Right cardiac atrium (tissue), 5 donors: Measurements from ENCODE around the gene FNIP1. TPM values are rescaled to one million over a fixed set of nuclear protein-coding genes. Genes with fewer than 3 reads are reported as not detected.
"Not testable (repeated sequence)": the region's sequence is repeated elsewhere in the genome, so short reads cannot be mapped to it uniquely, and the experiment has no call there.

ENCODE experiments used
- ATAC-seq, 2 donors: fragments of 200-7000 bp; cut with Tn5 transposase; one replicate each; pipeline versions ENCODE4 v1.8.0 to v1.9.1; 2020; ENCODE audit warnings: moderate library complexity in 2 of 2, mild to moderate bottlenecking in 1 of 2
- DNase-seq, 3 donors: peaks; one replicate each; pipeline ENCODE4 v3.0.0-alpha.2; 2020
- H3K27ac ChIP-seq: one replicate; pipeline ENCODE4 v1.5.1; 2013; ENCODE audit warnings: mild to moderate bottlenecking, low read length, control low read depth, moderate library complexity
- H3K27me3 ChIP-seq: one replicate; pipeline ENCODE4 v1.6.1; 2013; ENCODE audit not compliant: control insufficient read depth, insufficient read depth
- H3K4me1 ChIP-seq: one replicate; pipeline ENCODE4 v1.6.1; 2013; ENCODE audit warnings: low read length; ENCODE audit not compliant: control insufficient read depth, insufficient read depth
- H3K4me3 ChIP-seq: one replicate; pipeline ENCODE4 v1.5.1; 2013; ENCODE audit warnings: low read length, control low read depth
- H3K9me3 ChIP-seq: one replicate; pipeline ENCODE4 v1.6.1; 2013; ENCODE audit warnings: low read length; ENCODE audit not compliant: control insufficient read depth
- WGBS: extraction: QIAGEN DNeasy Blood & Tissue Kit; methylation state at CpG from one replicate; pipeline ENCODE4 v1.1.7; 2013; 5-methylcytosine and 5-hydroxymethylcytosine counted together
- intact Hi-C, 4 donors: fragments of 100-400 bp; cut with DNase I; formaldehyde crosslinking; loops; one replicate each; pipeline versions ENCODE4 v1.11.0 to v1.14.0; 2022 to 2023
- polyA plus RNA-seq: library from polyadenylated mRNA; stranded (reverse); fragments of 200-250 nt; gene quantifications from one replicate; pipeline ENCODE4 v1.2.3, GENCODE V29; 2013
- total RNA-seq, 4 donors: library from RNA; stranded (reverse); fragmentation: NEBNext Ultra II Directional; extraction: Animal tissue kit (Norgen Biotek cat#: 25700); gene quantifications; one replicate each; pipeline ENCODE4 v1.2.1, GENCODE V29; 2021
- donor health status: healthy with polysubstance abuse.
- donor health status: DM: no; HTN: yes; CAD: no.
- donor health status: DM: no; HTN: no; CAD: no.
- donor health status: DM: no; HTN: yes; CAD: no; lungs with severe emphysema.
- donor health status: DM: yes; HTN: yes; CAD: no.

The FNIP1 gene
- total and polyA plus RNA-seq, 5 donors = 5.8 to 35.8 (median 29.7) TPM

- WGBS = 77% methylated on average over 1 of the region's 1 CpG
- DNase-seq (no peak), ATAC-seq (no peak)
- H3K4me1 ChIP-seq = no peaks in the 10 kb centered on the region
- no peaks in the 10 kb centered on the region for H3K27me3 ChIP-seq
- intact Hi-C loops = no loop called here
- no peak overlapping the region for H3K4me3 ChIP-seq
- no peaks in the 10 kb centered on the region for H3K9me3 ChIP-seq
- no peak overlapping the region for H3K27ac ChIP-seq
These were observed 76.1 kb downstream of the FNIP1 start for GRCh38 chr5:131720714-131721113.

GRCh38 chr5:131719564-131719963 lies 77.3 kb downstream of the FNIP1 start:
- no peaks in the 10 kb centered on the region for H3K27me3 ChIP-seq
- no peak overlapping the region for H3K4me3 ChIP-seq
- DNase-seq (no peak), ATAC-seq (no peak)
- no peaks in the 10 kb centered on the region for H3K9me3 ChIP-seq
- 92% methylated on average over 1 of the region's 1 CpG for WGBS
- intact Hi-C loops = no loop called here
- no peak overlapping the region for H3K27ac ChIP-seq
- H3K4me1 ChIP-seq = no peaks in the 10 kb centered on the region

GRCh38 chr5:131718487-131719014 lies 78.3 kb downstream of the FNIP1 start:
- no peaks in the 10 kb centered on the region for H3K9me3 ChIP-seq
- no peak overlapping the region for H3K4me3 ChIP-seq
- H3K27ac ChIP-seq = no peak overlapping the region
- ATAC-seq = no peak
- H3K27me3 ChIP-seq = no peaks in the 10 kb centered on the region
- DNase-seq = no peak
- WGBS = 96% methylated on average over 5 of the region's 5 CpGs
- H3K4me1 ChIP-seq = no peaks in the 10 kb centered on the region
- intact Hi-C loops = no loop called here

GRCh38 chr5:131717164-131717563 lies 79.7 kb downstream of the FNIP1 start:
- H3K27ac ChIP-seq, DNase-seq, H3K27me3 ChIP-seq, H3K4me3 ChIP-seq, intact Hi-C loops, H3K9me3 ChIP-seq, ATAC-seq, H3K4me1 ChIP-seq: not testable (repeated sequence)
- over 99% methylated on average over 3 of the region's 3 CpGs for WGBS

- ATAC-seq = no peak
- no peak overlapping the region for H3K4me3 ChIP-seq
- no peak for DNase-seq
- intact Hi-C loops = no loop called here
- no peaks in the 10 kb centered on the region for H3K4me1 ChIP-seq
- H3K27me3 ChIP-seq = no peaks in the 10 kb centered on the region
- H3K27ac ChIP-seq = no peak overlapping the region
- H3K9me3 ChIP-seq = no peaks in the 10 kb centered on the region
These were observed 80.2 kb downstream of the FNIP1 start for GRCh38 chr5:131716650-131717049.

- no peaks in the 10 kb centered on the region for H3K9me3 ChIP-seq
- H3K27me3 ChIP-seq = no peaks in the 10 kb centered on the region
- WGBS = 96% methylated on average over 8 of the region's 8 CpGs
- no peak overlapping the region for H3K27ac ChIP-seq
- no peak for DNase-seq
- intact Hi-C loops = no loop called here
- peaks cover 2% of the 10 kb centered on the region for H3K4me1 ChIP-seq
- no peak overlapping the region for H3K4me3 ChIP-seq
- no peak for ATAC-seq
These were observed 86.4 kb downstream of the FNIP1 start for GRCh38 chr5:131710391-131710790.

- Histone ChIP-seq H3K9me3 (no peaks in the 10 kb centered on the region), H3K4me3 (no peak overlapping the region), H3K27me3 (no peaks in the 10 kb centered on the region), H3K4me1 (peaks cover 2% of the 10 kb centered on the region), H3K27ac (no peak overlapping the region)
- DNase-seq = no peak
- no peak for ATAC-seq
- intact Hi-C loops = no loop called here
- 82% methylated on average over 3 of the region's 3 CpGs for WGBS
These were observed 87.8 kb downstream of the FNIP1 start for GRCh38 chr5:131709043-131709442.

GRCh38 chr5:131706281-131706680 lies 90.5 kb downstream of the FNIP1 start:
- no peak for DNase-seq
- 81% methylated on average over 5 of the region's 5 CpGs for WGBS
- no peak overlapping the region for H3K4me3 ChIP-seq
- no peak for ATAC-seq
- intact Hi-C loops = no loop called here
- no peaks in the 10 kb centered on the region for H3K27me3 ChIP-seq
- H3K4me1 ChIP-seq = no peaks in the 10 kb centered on the region
- H3K9me3 ChIP-seq = no peaks in the 10 kb centered on the region
- H3K27ac ChIP-seq = no peak overlapping the region

GRCh38 chr5:131694926-131695325 lies 101.9 kb downstream of the FNIP1 start:
- no peaks in the 10 kb centered on the region for H3K27me3 ChIP-seq
- ATAC-seq (no peak), DNase-seq (no peak)
- no peaks in the 10 kb centered on the region for H3K4me1 ChIP-seq
- no peak overlapping the region for H3K27ac ChIP-seq
- no peaks in the 10 kb centered on the region for H3K9me3 ChIP-seq
- 99% methylated on average over 4 of the region's 4 CpGs for WGBS
- intact Hi-C loops = no loop called here
- H3K4me3 ChIP-seq = no peak overlapping the region

- intact Hi-C loops = no loop called here
- Histone ChIP-seq H3K9me3 (no peaks in the 10 kb centered on the region), H3K4me3 (no peak overlapping the region), H3K4me1 (no peaks in the 10 kb centered on the region), H3K27me3 (no peaks in the 10 kb centered on the region), H3K27ac (no peak overlapping the region)
- 100% methylated on average over 1 of the region's 1 CpG for WGBS
- no peak for DNase-seq
- no peak for ATAC-seq
These were observed 102.9 kb downstream of the FNIP1 start for GRCh38 chr5:131693894-131694293.

- intact Hi-C loops = no loop called here
- WGBS = 96% methylated on average over 7 of the region's 7 CpGs
- Histone ChIP-seq H3K27me3 (no peaks in the 10 kb centered on the region), H3K9me3 (no peaks in the 10 kb centered on the region), H3K4me3 (no peak overlapping the region), H3K4me1 (no peaks in the 10 kb centered on the region), H3K27ac (no peak overlapping the region)
- DNase-seq (no peak), ATAC-seq (no peak)
These were observed 111.2 kb downstream of the FNIP1 start for GRCh38 chr5:131685516-131686171.

- no peaks in the 10 kb centered on the region for H3K27me3 ChIP-seq
- intact Hi-C loops = no loop called here
- no peaks in the 10 kb centered on the region for H3K4me1 ChIP-seq
- no peak for ATAC-seq
- DNase-seq = no peak
- H3K9me3 ChIP-seq = no peaks in the 10 kb centered on the region
- H3K27ac ChIP-seq = no peak overlapping the region
- H3K4me3 ChIP-seq = no peak overlapping the region
These were observed 112.2 kb downstream of the FNIP1 start for GRCh38 chr5:131684595-131684994.
